GM12865 (cell line): ENCODE results near the gene ZG16B.

Experiments used
- DNase-seq: peaks from one replicate; pipeline ENCODE4 v3.0.0; 2010; ENCODE audit warnings: low read depth
- H3K4me3 ChIP-seq: 2 replicates; pipeline ENCODE4 v1.5.1; 2011; ENCODE audit warnings: mild to moderate bottlenecking, low read depth, low read length, control low read depth
- CTCF ChIP-seq: IDR thresholded peaks from 2 replicates; pipeline ENCODE4 v1.5.1; 2011; ENCODE audit warnings: low read length, control low read depth, low read depth, inconsistent platforms; ENCODE audit not compliant: insufficient read depth; ENCODE audit errors: missing control alignments

The ZG16B gene

DNA sequence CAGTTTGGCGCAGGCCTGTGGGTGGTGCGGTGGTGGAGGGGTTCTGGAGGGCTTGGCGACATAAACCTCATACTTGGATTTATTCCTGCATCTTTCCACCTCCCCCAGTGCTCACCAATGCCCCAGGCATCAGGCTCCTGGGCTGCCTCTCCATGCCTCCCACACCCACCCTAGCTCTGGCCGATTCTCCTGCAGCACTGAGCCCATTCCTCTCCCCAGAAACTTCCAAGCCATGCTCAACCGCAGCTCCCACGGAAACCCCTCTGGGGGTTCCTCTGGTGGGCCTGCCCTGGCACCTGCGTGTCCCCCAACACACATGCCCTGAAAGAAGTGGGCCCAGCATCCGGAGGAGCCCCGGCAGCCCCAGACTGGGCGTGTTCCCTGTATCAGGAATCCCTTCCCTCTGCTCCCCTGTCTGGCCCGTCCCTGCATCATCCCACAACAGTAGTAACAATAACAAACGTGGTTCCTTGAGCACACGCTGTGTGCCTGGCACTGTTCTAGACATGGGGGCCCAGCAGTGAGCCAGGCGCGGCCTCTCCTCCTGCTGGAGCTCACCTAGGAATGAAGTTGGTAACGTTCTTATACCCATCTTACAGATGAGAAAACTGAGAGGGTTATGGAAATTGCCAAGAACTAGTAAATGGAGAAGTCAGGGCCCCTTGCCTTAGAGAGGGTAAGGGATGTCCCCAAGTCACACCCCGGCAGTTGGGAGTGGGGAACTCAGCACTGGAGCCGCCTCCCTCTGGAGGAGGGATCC lies 10.7 kb upstream of the ZG16B start:
- no peak overlapping the region for H3K4me3 ChIP-seq
- no peak for TF ChIP-seq CTCF
- no peak for DNase-seq

- no peak overlapping the region for H3K4me3 ChIP-seq
- no peak for TF ChIP-seq CTCF
- no peak for DNase-seq
These were observed 9.9 kb upstream of the ZG16B start for GRCh38 chr16:2819939-2820835.

DNA sequence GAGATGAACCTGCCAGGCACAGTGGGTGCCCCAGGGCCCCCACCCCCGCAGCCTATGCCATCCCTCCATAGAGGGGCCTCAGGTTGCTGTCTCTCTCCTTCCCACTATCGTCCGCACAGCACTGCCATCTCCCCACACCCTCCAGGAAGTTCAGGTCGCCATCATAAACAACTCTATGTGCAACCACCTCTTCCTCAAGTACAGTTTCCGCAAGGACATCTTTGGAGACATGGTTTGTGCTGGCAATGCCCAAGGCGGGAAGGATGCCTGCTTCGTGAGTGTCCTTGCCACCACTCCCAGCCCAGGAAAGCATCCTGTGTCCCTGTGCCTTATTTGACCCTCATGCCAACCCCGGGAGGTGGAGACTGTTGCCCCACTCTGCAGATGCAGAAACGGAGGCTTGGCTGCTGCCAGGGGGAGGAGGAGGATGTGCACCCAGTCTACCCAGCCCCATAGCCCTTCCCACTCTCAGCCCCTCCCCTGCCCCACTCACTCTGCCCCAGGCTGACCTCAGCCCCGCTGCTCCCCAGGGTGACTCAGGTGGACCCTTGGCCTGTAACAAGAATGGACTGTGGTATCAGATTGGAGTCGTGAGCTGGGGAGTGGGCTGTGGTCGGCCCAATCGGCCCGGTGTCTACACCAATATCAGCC lies 9.1 kb upstream of the ZG16B start:
- DNase-seq = no peak
- H3K4me3 ChIP-seq = no peak overlapping the region
- no peak for TF ChIP-seq CTCF

GRCh38 chr16:2821487-2822157 lies 8.5 kb upstream of the ZG16B start:
- H3K4me3 ChIP-seq = no peak overlapping the region
- no peak for TF ChIP-seq CTCF
- no peak for DNase-seq

- DNase-seq = no peak
- no peak for TF ChIP-seq CTCF
- no peak overlapping the region for H3K4me3 ChIP-seq
These were observed 8.0 kb upstream of the ZG16B start for GRCh38 chr16:2822158-2822495.

DNA sequence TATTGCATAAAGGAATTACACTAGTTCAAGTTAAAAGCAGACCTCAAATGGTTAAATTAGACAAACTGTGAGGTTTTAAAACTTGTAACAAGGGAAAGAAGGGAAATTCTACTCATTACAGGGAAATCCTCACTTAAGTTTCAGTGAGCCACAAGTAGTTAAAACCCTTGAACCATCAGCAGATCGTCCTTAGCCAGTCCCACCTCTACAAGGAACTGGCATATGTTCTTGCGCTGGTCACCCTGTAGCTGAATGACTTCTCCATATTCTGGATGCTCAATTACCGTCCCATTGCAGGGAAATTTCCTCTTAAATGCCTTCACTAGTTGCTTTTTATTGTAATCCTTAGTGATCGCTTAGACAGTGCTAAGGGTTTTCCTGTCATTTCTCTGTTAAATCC lies 7.6 kb upstream of the ZG16B start:
- H3K4me3 ChIP-seq = no peak overlapping the region
- no peak for TF ChIP-seq CTCF
- no peak for DNase-seq
